Lower leg skin (tissue), 4 donors: ENCODE results near the gene C2CD3. TPM values are rescaled to one million over a fixed set of nuclear protein-coding genes. Genes with fewer than 3 reads are reported as not detected.

Experiments used
- DNase-seq, 2 donors: peaks; one replicate each; pipeline ENCODE4 v3.0.0-alpha.2; 2019; ENCODE audit warnings: low spot score in 2 of 2
- H3K4me3 ChIP-seq: fragments of 200-600 bp; sonication (generic); 2 replicates; pipeline ENCODE4 v1.5.1; 2017; ENCODE audit warnings: mild to moderate bottlenecking, low read depth; ENCODE audit not compliant: poor library complexity, severe bottlenecking
- CTCF ChIP-seq, 3 donors: fragments of 450-650 bp; IDR thresholded peaks; one replicate each; pipeline ENCODE4 v1.5.1; 2016; ENCODE audit warnings: antibody characterized with exemption in 3 of 3, mild to moderate bottlenecking in 3 of 3, moderate library complexity in 2 of 3
- POLR2A ChIP-seq, 2 donors: fragments of 450-650 bp; IDR thresholded peaks; one replicate each; pipeline ENCODE4 v1.6.1; 2016 to 2017; ENCODE audit warnings: antibody characterized with exemption in 2 of 2, mild to moderate bottlenecking in 1 of 2, moderate library complexity in 1 of 2
- WGBS, 2 donors: methylation state at CpG; one replicate each; pipeline ENCODE4 v1.1.5; 2018; 5-methylcytosine and 5-hydroxymethylcytosine counted together
- intact Hi-C: fragments of 100-400 bp; cut with DNase I; formaldehyde crosslinking; loops from one replicate; pipeline ENCODE4 v1.15.0; 2023; ENCODE audit warnings: low total_unique reads
- total RNA-seq, 4 donors: library from RNA; depleted of rRNA; stranded (reverse); fragments of >200 nt; gene quantifications; one replicate each; pipeline ENCODE4 v1.1.0, GENCODE V29; 2016

C2CD3 gene
- total RNA-seq, 4 donors from 2014 or later, result 16.9 to 28.0 (median 24.4) TPM

DNA sequence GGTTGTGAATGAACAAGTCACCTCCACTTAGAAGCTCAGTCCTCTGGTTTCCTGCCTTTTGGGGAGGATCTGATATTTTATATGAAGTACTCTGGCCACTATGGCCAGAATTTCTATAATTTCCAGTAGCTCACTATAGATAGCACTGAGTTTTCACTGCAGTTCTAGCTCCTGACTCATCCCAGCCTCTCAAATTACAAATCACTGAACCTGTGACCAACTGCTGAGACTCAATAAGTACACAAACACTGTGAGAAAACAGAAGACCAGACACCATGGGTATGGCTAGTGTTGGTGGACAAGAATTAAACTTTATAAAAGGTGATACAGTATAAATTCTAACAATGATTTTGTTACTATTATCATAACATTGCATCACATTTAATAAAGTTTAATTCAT lies 114.9 kb downstream of the C2CD3 start:
- no peak for DNase-seq
- no peak overlapping the region for H3K4me3 ChIP-seq
- intact Hi-C loops, result no loop called here
- TF ChIP-seq POLR2A (IDR thresholded peaks at IDR 0.05) (no peak), CTCF (IDR thresholded peaks at IDR 0.05) (no peak)

DNA sequence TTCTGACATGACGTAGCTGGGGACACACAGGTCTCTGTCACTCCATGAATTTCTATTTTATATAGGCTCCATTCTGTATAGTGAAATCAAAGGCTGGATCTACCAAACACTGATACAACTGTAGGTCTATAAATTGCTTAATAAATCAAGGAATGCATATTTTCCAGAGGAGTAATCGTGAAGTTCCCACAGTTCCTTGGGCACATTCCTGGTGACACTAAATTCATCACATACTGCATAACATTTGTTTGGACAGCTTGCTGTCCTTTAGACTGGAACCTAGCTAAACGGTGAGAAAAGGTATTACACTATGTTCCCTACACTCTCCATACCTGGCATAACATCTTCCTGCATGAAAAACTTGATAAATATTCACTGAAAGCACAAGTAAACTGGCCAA lies 120.3 kb downstream of the C2CD3 start:
- TF ChIP-seq POLR2A (IDR thresholded peaks at IDR 0.05) (no peak), CTCF (IDR thresholded peaks at IDR 0.05) (no peak)
- DNase-seq, result no peak
- 93 to 94% methylated on average over 3 of the region's 3 CpGs for WGBS, 2 donors
- H3K4me3 ChIP-seq, result no peak overlapping the region
- intact Hi-C loops, result no loop called here

DNA sequence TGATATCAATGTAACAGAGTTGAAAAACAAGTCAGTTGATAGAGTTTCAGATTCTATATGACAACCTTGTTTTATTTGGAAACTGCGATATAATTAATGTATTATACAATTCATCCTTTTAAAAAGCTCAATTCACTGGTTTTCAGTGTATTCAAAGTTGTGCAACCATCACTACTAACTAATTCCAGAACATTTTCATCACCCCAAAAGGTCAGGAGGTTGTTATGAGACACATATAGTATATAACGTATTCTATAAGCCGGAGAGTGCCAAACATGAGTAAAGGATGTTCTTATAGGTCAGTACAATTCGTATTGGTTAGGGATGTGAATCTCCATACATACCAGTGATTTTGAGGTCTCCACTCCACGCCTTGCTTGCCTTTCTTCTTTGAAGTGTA lies 121.8 kb downstream of the C2CD3 start:
- no peak for DNase-seq
- WGBS, 2 donors, result 86 to 93% methylated on average over 5 of the region's 5 CpGs
- H3K4me3 ChIP-seq, result no peak overlapping the region
- intact Hi-C loops, result no loop called here
- no peak for TF ChIP-seq POLR2A (IDR thresholded peaks at IDR 0.05)
- TF ChIP-seq CTCF (IDR thresholded peaks at IDR 0.05), result no peak

DNA sequence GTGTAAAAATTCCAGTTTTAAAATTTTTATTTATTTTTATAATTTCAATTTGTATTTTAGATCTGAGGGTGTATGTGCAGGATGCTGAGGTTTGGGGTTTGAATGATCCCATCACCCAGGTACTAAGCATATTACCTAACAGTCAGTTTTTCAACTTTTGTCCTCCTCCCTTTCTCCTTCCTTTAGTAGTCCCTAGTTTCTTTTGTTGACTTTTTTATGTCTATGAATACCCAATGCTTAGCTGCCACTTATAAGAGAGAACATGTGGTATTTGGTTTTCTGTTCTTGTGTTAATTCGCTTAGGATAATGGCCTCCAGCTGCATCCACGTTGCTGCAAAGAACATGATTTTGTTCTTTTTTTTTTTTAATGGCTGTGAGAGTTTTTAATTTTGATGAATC lies 126.3 kb downstream of the C2CD3 start:
- intact Hi-C loops, result no loop called here
- TF ChIP-seq CTCF (IDR thresholded peaks at IDR 0.05) (no peak), POLR2A (IDR thresholded peaks at IDR 0.05) (no peak)
- 69 to 72% methylated on average over 2 of the region's 2 CpGs for WGBS, 2 donors
- H3K4me3 ChIP-seq, result no peak overlapping the region
- DNase-seq, result no peak

GRCh38 chr11:74043450-74043849 lies 127.4 kb downstream of the C2CD3 start:
- DNase-seq, result no peak
- 94 to 100% methylated on average over 1 of the region's 1 CpG for WGBS, 2 donors
- TF ChIP-seq POLR2A (IDR thresholded peaks at IDR 0.05), result no peak
- TF ChIP-seq CTCF (IDR thresholded peaks at IDR 0.05), result no peak
- intact Hi-C loops, result no loop called here
- H3K4me3 ChIP-seq, result no peak overlapping the region

DNA sequence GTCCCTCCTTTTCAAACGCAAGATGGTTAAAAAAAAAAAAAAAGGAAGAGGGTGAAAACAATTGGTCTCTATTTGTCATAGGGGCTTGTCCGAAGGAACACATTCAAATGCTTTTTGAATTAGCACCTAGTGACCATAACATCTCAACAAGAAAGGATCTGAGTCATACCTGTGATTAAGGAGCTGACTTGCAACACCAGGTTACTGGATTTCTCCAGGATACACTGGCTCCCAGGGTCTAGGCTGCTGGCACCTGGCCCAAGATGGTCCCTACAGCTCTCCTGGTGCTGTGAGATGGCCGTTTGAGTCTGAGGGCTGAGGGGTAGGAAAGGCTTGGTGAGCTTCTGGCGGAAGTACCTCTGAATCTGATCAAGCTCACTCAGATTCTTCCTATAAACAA lies 133.5 kb downstream of the C2CD3 start:
- H3K4me3 ChIP-seq, result no peak overlapping the region
- WGBS, 2 donors, result 84 to 87% methylated on average over 4 of the region's 4 CpGs
- TF ChIP-seq CTCF (IDR thresholded peaks at IDR 0.05) (no peak), POLR2A (IDR thresholded peaks at IDR 0.05) (no peak)
- intact Hi-C loops, result no loop called here
- DNase-seq, result no peak
